ENCODE data around the gene LRCH4. TPM values are rescaled to one million over a fixed set of nuclear protein-coding genes. Genes with fewer than 3 reads are reported as not detected.

LRCH4 gene
- 22.5 and 31.9 TPM in 2 replicates for total RNA-seq

GRCh38 chr7:100585511-100586265, at the start of gene LRCH4:
Gene LRCH4 (minus strand): TSS chr7:100586129. CDS start chr7:100586100, 29 bp downstream.
- peak within 1 kb of the TSS; percentile 97 for H3K4me3 ChIP-seq (ENCODE audit: low read depth, low read length)
- no peak for DNase-seq (ENCODE audit: low read depth)
- TF ChIP-seq CTCF (IDR thresholded peaks at IDR 0.05; ENCODE audit: insufficient read depth, low read depth, low read length), result no peak

- TF ChIP-seq CTCF (IDR thresholded peaks at IDR 0.05; ENCODE audit: insufficient read depth, low read depth, low read length), result peak; percentile 30
- peak overlapping the region; percentile 53 for H3K4me3 ChIP-seq (ENCODE audit: low read depth, low read length)
- DNase-seq (ENCODE audit: low read depth), result peak; percentile 13
Observed at GRCh38 chr7:100632951-100633717, 47.2 kb upstream of the LRCH4 start.

- TF ChIP-seq CTCF (IDR thresholded peaks at IDR 0.05; ENCODE audit: insufficient read depth, low read depth, low read length), result no peak
- DNase-seq (ENCODE audit: low read depth), result no peak
- H3K4me3 ChIP-seq (ENCODE audit: low read depth, low read length), result no peak overlapping the region
Observed at GRCh38 chr7:100630066-100630465, 44.1 kb upstream of the LRCH4 start.

GRCh38 chr7:100629117-100629716, 43.3 kb upstream of the LRCH4 start:
- peak; percentile 25 for DNase-seq (ENCODE audit: low read depth)
- no peak overlapping the region for H3K4me3 ChIP-seq (ENCODE audit: low read depth, low read length)
- TF ChIP-seq CTCF (IDR thresholded peaks at IDR 0.05; ENCODE audit: insufficient read depth, low read depth, low read length), result peak; percentile 55

- DNase-seq (ENCODE audit: low read depth), result no peak
- TF ChIP-seq CTCF (IDR thresholded peaks at IDR 0.05; ENCODE audit: insufficient read depth, low read depth, low read length), result no peak
- no peak overlapping the region for H3K4me3 ChIP-seq (ENCODE audit: low read depth, low read length)
Observed at GRCh38 chr7:100627238-100627549, 41.3 kb upstream of the LRCH4 start.

- peak overlapping the region; percentile 32 for H3K4me3 ChIP-seq (ENCODE audit: low read depth, low read length)
- TF ChIP-seq CTCF (IDR thresholded peaks at IDR 0.05; ENCODE audit: insufficient read depth, low read depth, low read length), result no peak
- DNase-seq (ENCODE audit: low read depth), result peak; percentile 75
Observed at GRCh38 chr7:100626530-100627237, 40.8 kb upstream of the LRCH4 start.

All from fibroblast of villous mesenchyme (primary cell).